Transverse colon (tissue), 4 donors: ENCODE results near the gene ASB16.

ENCODE experiments used
- EP300 ChIP-seq: sonication (generic); formaldehyde crosslinking; IDR thresholded peaks from one replicate; pipeline ENCODE4 v1.6.1; 2017; ENCODE audit warnings: antibody characterized with exemption, low read depth
- POLR2A ChIP-seq: fragments of 450-650 bp; IDR thresholded peaks from one replicate; pipeline ENCODE4 v1.6.1; 2016; ENCODE audit warnings: antibody characterized with exemption, mild to moderate bottlenecking, moderate library complexity
- POLR2AphosphoS5 ChIP-seq, 3 donors: sonication (generic); formaldehyde crosslinking; IDR thresholded peaks; one replicate each; pipeline ENCODE4 v1.6.1; 2016; ENCODE audit warnings: antibody characterized with exemption in 3 of 3
- TF ChIP-seq, protein P1 (sequence below), 5 experiments: fragments of 200-600 bp in 3 of 5; fragments of 450-650 bp in 2 of 5; sonication (generic) in 3 of 5; IDR thresholded peaks; 1 replicate in 2 of 5; 2 replicates in 3 of 5; pipeline ENCODE4 v1.5.1; 2016 to 2017; ENCODE audit warnings: antibody characterized with exemption in 5 of 5, inconsistent platforms in 3 of 5, mild to moderate bottlenecking in 2 of 5, moderate library complexity in 1 of 5

- TF ChIP-seq, protein P1, sequence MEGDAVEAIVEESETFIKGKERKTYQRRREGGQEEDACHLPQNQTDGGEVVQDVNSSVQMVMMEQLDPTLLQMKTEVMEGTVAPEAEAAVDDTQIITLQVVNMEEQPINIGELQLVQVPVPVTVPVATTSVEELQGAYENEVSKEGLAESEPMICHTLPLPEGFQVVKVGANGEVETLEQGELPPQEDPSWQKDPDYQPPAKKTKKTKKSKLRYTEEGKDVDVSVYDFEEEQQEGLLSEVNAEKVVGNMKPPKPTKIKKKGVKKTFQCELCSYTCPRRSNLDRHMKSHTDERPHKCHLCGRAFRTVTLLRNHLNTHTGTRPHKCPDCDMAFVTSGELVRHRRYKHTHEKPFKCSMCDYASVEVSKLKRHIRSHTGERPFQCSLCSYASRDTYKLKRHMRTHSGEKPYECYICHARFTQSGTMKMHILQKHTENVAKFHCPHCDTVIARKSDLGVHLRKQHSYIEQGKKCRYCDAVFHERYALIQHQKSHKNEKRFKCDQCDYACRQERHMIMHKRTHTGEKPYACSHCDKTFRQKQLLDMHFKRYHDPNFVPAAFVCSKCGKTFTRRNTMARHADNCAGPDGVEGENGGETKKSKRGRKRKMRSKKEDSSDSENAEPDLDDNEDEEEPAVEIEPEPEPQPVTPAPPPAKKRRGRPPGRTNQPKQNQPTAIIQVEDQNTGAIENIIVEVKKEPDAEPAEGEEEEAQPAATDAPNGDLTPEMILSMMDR (IDR thresholded peaks at IDR 0.05): no peak
- no peak for TF ChIP-seq POLR2A
- TF ChIP-seq POLR2AphosphoS5 (IDR thresholded peaks at IDR 0.05): no peak
- TF ChIP-seq EP300: no peak
Observed at GRCh38 chr17:44171931-44172455, 1.5 kb downstream of the ASB16 start.
